ENCODE data around the gene DGCR6.
"Not testable (repeated sequence)": the region's sequence is repeated elsewhere in the genome, so short reads cannot be mapped to it uniquely, and the experiment has no call there.

The DGCR6 gene

DNA sequence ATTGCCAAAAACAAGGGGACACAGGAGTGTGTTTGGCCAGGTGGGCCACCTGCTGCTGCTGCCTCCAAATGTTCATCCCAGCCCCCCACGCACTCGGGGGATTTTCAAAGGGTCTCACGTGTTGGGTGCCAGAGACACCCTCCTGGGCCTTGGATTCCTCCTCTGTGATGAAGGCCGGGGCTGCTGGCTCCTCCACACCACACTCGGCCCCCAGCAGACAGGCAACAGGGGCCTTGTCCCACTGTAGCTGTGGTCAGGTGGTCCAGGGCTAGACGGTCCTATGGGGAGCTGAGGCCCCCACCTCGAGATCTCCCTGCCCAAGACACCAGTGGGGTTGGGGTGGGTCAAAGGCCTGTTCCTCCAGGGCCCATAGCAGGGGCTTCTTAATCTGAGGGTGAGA is 55.1 kb downstream of the DGCR6 start:
- DNase-seq: not testable (repeated sequence)
